Small intestine (tissue), 7 donors: ENCODE data around the gene PCDHGA10. TPM values are rescaled to one million over a fixed set of nuclear protein-coding genes. Genes with fewer than 3 reads are reported as not detected.
"Not testable (repeated sequence)": the region's sequence is repeated elsewhere in the genome, so short reads cannot be mapped to it uniquely, and the experiment has no call there.

Experiments
- DNase-seq, 2 donors: peaks; one replicate each; pipeline versions ENCODE4 v3.0.0 to v3.0.0-alpha.2; 2013
- FAIRE-seq: peaks from 2 replicates; lab custom pipeline; 2012; peaks lifted over from hg19 to GRCh38; lab: Jason Lieb, UNC
- H3K27ac ChIP-seq, 3 donors: one replicate each; pipeline ENCODE4 v1.5.1; 2013; ENCODE audit warnings: low read length in 2 of 3, mild to moderate bottlenecking in 2 of 3, control low read depth in 1 of 3, inconsistent platforms in 1 of 3, low read depth in 1 of 3, moderate library complexity in 1 of 3
- H3K27me3 ChIP-seq, 3 donors: one replicate each; pipeline ENCODE4 v1.6.1; 2013; ENCODE audit warnings: low read length in 3 of 3, inconsistent platforms in 1 of 3; ENCODE audit not compliant: control insufficient read depth in 3 of 3, insufficient read depth in 3 of 3
- H3K36me3 ChIP-seq, 3 donors: one replicate each; pipeline ENCODE4 v1.6.1; 2013; ENCODE audit warnings: low read length in 3 of 3, inconsistent platforms in 1 of 3, low read depth in 1 of 3, mild to moderate bottlenecking in 1 of 3, moderate library complexity in 1 of 3; ENCODE audit not compliant: control insufficient read depth in 3 of 3, insufficient read depth in 2 of 3
- H3K4me1 ChIP-seq, 3 donors: one replicate each; pipeline ENCODE4 v1.6.1; 2013; ENCODE audit warnings: low read length in 2 of 3, inconsistent platforms in 1 of 3, low read depth in 1 of 3, mild to moderate bottlenecking in 1 of 3, moderate library complexity in 1 of 3; ENCODE audit not compliant: control insufficient read depth in 3 of 3, insufficient read depth in 2 of 3
- H3K4me3 ChIP-seq, 3 donors: one replicate each; pipeline ENCODE4 v1.5.1; 2013; ENCODE audit warnings: low read length in 3 of 3, control low read depth in 1 of 3, inconsistent platforms in 1 of 3, low read depth in 1 of 3, mild to moderate bottlenecking in 1 of 3, moderate library complexity in 1 of 3
- H3K9me3 ChIP-seq, 2 donors: one replicate each; pipeline ENCODE4 v1.6.1; 2013; ENCODE audit warnings: low read depth in 1 of 2, low read length in 1 of 2; ENCODE audit not compliant: control insufficient read depth in 2 of 2, insufficient read depth in 1 of 2
- whole genome bisulfite sequencing, 3 donors: extraction: QIAGEN DNeasy Blood & Tissue Kit; methylation state at CpG; one replicate each; pipeline ENCODE4 v1.1.7; 2013; 5-methylcytosine and 5-hydroxymethylcytosine counted together
- polyA plus RNA-seq, 4 donors: library from polyadenylated mRNA; stranded (reverse) in 3 of 4; unstranded in 1 of 4; fragments of 200-250 nt in 3 of 4; fragments of 120-200 nt in 1 of 4; gene quantifications; one replicate each; pipeline versions ENCODE4 v1.2.1 to v1.2.3, GENCODE V29; 2013
- donor health status: healthy with polysubstance abuse.
- donor health status: control.
- donor health status: control.
- donor health status: Bipolar disorder and iron deficiency.
- donor health status: healthy.

PCDHGA10 gene
- polyA plus RNA-seq, 4 donors, result 0.27 to 2.2 (median 1.2) TPM; not detected in 1

- H3K4me1 ChIP-seq, result no peaks in the 10 kb centered on the region
- H3K9me3 ChIP-seq, result peaks cover 0 to 60% of the 10 kb centered on the region in 2 donors
- H3K4me3 ChIP-seq, result no peak within 1 kb of the TSS
- H3K36me3 ChIP-seq, result no peaks in the 10 kb centered on the region
- H3K27ac ChIP-seq, result no peak within 1 kb of the TSS
- DNase-seq (peak; percentile 21 to 39), FAIRE-seq (no peak)
- WGBS, 3 donors, result 15 to 29% (median 29%) methylated on average over 27 of the region's 27 CpGs
- peaks cover 0 to 51% (median 29%) of the 10 kb centered on the region in 3 donors for H3K27me3 ChIP-seq
Measured at GRCh38 chr5:141402553-141403243, 10.1 kb upstream of the PCDHGA10 start, which contains the start of gene PCDHGA9. Gene PCDHGA9 (plus strand): TSS chr5:141402778. CDS start chr5:141402953, 175 bp downstream.

GRCh38 chr5:141403387-141403786, 9.4 kb upstream of the PCDHGA10 start:
- peaks cover 0 to 58% (median 34%) of the 10 kb centered on the region in 3 donors for H3K27me3 ChIP-seq
- H3K4me1 ChIP-seq, result no peaks in the 10 kb centered on the region
- peaks cover 0 to 64% of the 10 kb centered on the region in 2 donors for H3K9me3 ChIP-seq
- no peak overlapping the region for H3K27ac ChIP-seq
- H3K4me3 ChIP-seq, result no peak overlapping the region
- 31 to 45% (median 41%) methylated on average over 22 of the region's 22 CpGs for WGBS, 3 donors
- no peak for DNase-seq
- H3K36me3 ChIP-seq, result no peaks in the 10 kb centered on the region
- FAIRE-seq, result no peak

GRCh38 chr5:141407790-141408505, 4.8 kb upstream of the PCDHGA10 start, which contains the start of gene PCDHGB6:
Gene PCDHGB6 (plus strand): TSS chr5:141408021. CDS start chr5:141408203, 182 bp downstream.
- not testable (repeated sequence) for H3K4me1 ChIP-seq, H3K36me3 ChIP-seq, FAIRE-seq, H3K27ac ChIP-seq
- Histone ChIP-seq H3K4me3 (peak within 1 kb of the TSS in 2 of 3 donors; percentile 1 to 26), H3K9me3 (peaks cover 3 to 73% of the 10 kb centered on the region in 2 donors), H3K27me3 (peaks cover 0 to 62% (median 34%) of the 10 kb centered on the region in 3 donors)
- WGBS, 3 donors, result 11 to 29% (median 25%) methylated on average over 44 to 51 of the region's 51 CpGs
- DNase-seq, result peak; percentile 16 to 58

GRCh38 chr5:141409598-141410306, 3.0 kb upstream of the PCDHGA10 start:
- WGBS, 3 donors, result 25 to 51% (median 50%) methylated on average over 63 to 64 of the region's 64 CpGs
- H3K9me3 ChIP-seq, result peaks cover 3 to 73% of the 10 kb centered on the region in 2 donors
- FAIRE-seq (no peak), DNase-seq (no peak)
- H3K4me3 ChIP-seq, result no peak overlapping the region
- H3K4me1 ChIP-seq, result no peaks in the 10 kb centered on the region
- H3K27me3 ChIP-seq, result peaks cover 0 to 60% (median 33%) of the 10 kb centered on the region in 3 donors
- H3K36me3 ChIP-seq, result no peaks in the 10 kb centered on the region
- no peak overlapping the region for H3K27ac ChIP-seq

GRCh38 chr5:141411575-141411974, 1.2 kb upstream of the PCDHGA10 start:
- H3K9me3 ChIP-seq, result peaks cover 3 to 66% of the 10 kb centered on the region in 2 donors
- FAIRE-seq (no peak), DNase-seq (no peak)
- no peak overlapping the region for H3K4me3 ChIP-seq
- H3K36me3 ChIP-seq, result no peaks in the 10 kb centered on the region
- H3K4me1 ChIP-seq, result no peaks in the 10 kb centered on the region
- H3K27ac ChIP-seq, result no peak overlapping the region
- peaks cover 0 to 60% (median 27%) of the 10 kb centered on the region in 3 donors for H3K27me3 ChIP-seq
- WGBS, 3 donors, result 45 to 61% (median 52%) methylated on average over 3 of the region's 3 CpGs

DNA sequence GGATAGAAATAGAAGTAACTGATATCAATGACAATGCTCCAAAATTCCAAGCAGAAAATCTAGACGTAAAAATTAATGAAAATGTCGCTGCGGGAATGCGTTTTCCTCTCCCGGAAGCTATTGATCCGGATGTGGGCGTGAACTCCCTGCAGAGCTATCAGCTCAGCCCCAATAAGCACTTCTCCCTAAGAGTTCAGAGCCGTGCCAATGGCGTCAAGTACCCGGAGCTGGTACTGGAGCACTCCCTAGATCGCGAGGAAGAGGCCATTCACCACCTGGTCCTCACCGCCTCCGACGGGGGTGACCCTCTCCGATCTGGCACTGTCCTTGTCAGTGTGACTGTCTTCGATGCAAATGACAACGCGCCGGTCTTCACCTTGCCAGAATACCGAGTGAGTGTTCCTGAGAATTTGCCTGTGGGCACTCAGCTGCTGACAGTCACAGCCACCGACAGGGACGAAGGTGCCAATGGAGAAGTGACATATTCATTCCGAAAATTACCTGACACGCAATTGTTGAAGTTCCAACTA, 818 bp downstream of the PCDHGA10 start:
- Histone ChIP-seq H3K36me3 (no peaks in the 10 kb centered on the region), H3K27ac (no peak overlapping the region), H3K4me3 (peak overlapping the region in 2 of 3 donors; percentile 34 to 48), H3K9me3 (peaks cover 5 to 70% of the 10 kb centered on the region in 2 donors), H3K4me1 (no peaks in the 10 kb centered on the region), H3K27me3 (peaks cover 0 to 57% (median 25%) of the 10 kb centered on the region in 3 donors)
- DNase-seq (peak; percentile 41 to 44), FAIRE-seq (no peak)
- WGBS, 3 donors, result 15 to 23% (median 17%) methylated on average over 24 to 25 of the region's 25 CpGs

GRCh38 chr5:141414548-141415274, 1.9 kb downstream of the PCDHGA10 start:
- not testable (repeated sequence) for DNase-seq, FAIRE-seq, H3K36me3 ChIP-seq, H3K4me1 ChIP-seq, H3K27ac ChIP-seq, H3K4me3 ChIP-seq
- peaks cover 10 to 70% of the 10 kb centered on the region in 2 donors for H3K9me3 ChIP-seq
- H3K27me3 ChIP-seq, result peaks cover 0 to 56% (median 27%) of the 10 kb centered on the region in 3 donors
- 33 to 57% (median 50%) methylated on average over 38 to 46 of the region's 46 CpGs for WGBS, 3 donors
